Measurements from ENCODE around the gene TBC1D23. TPM values are rescaled to one million over a fixed set of nuclear protein-coding genes. Genes with fewer than 3 reads are reported as not detected.
"Not testable (repeated sequence)": the region's sequence is repeated elsewhere in the genome, so short reads cannot be mapped to it uniquely, and the experiment has no call there.

TBC1D23 gene
- total RNA-seq, 1 donor from 2014 or later: 43.6 TPM

GRCh38 chr3:100256731-100257151 lies 4.1 kb upstream of the TBC1D23 start:
- no peak for DNase-seq (ENCODE audit: low spot score)

GRCh38 chr3:100257586-100257985 lies 3.2 kb upstream of the TBC1D23 start:
- DNase-seq (ENCODE audit: low spot score): no peak

GRCh38 chr3:100260081-100260684 lies 609 bp upstream of the TBC1D23 start:
- DNase-seq (ENCODE audit: low spot score): peak; percentile 16

GRCh38 chr3:100261485-100261903 lies 702 bp downstream of the TBC1D23 start:
- no peak for DNase-seq (ENCODE audit: low spot score)

DNA sequence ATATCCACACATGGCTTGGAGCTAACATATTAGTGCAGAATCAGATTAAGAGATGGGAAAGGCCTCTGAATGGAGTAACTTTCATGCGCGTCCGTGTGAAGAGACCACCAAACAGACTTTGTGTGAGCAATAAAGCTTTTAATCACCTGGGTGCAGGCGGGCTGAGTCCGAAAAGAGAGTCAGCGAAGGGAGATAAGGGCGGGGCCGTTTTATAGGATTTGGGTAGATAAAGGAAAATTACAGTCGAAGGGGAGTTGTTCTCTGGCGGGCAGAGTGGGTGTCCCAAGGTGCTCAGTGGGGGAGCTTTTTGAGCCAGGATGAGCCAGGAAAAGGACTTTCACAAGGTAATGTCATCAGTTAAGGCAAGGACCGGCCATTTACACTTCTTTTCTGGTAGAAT lies 2.1 kb downstream of the TBC1D23 start:
- not testable (repeated sequence) for DNase-seq (ENCODE audit: low spot score)

- DNase-seq (ENCODE audit: low spot score): no peak
Measured at GRCh38 chr3:100263583-100263982, 2.8 kb downstream of the TBC1D23 start.

- no peak for DNase-seq (ENCODE audit: low spot score)
Measured at GRCh38 chr3:100264242-100264641, 3.5 kb downstream of the TBC1D23 start.

DNA sequence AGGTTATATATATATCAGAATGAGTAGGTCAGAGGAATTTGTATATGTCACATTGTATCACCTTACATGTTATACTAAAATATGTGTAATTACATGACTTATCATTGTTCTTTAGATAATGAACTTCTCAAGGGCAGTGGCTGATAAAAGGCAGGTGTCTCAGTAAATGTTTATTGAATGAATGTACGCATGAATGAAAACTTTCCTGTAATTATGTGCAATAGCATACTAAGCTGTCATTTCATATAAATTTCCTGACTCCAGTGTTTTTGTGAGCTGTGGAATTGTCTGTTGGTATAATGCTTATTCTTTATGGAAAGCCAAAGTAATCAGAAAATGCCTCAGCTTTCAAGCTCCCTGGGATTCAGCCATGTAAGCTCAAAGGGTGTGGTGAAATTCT lies 4.2 kb downstream of the TBC1D23 start:
- no peak for DNase-seq (ENCODE audit: low spot score)

GRCh38 chr3:100266531-100266930 lies 5.7 kb downstream of the TBC1D23 start:
- no peak for DNase-seq (ENCODE audit: low spot score)

DNA sequence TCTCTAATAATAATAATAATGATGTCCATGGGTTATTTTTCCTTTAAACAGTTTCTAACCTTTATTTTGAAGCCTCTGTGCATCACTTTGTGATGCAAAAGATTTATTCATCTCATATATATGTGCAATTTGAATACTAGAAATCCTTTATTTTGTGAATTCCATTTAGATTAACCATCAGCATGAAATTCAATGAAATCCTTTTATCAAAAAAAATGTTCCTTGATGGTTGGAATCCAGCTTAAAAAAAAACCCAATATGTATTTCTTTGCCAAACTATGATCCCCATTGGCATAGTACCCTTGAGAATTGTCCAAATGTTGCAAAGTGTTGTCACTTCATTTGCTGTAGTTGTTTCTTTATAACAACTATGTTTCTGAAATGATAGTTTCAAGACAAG lies 7.4 kb downstream of the TBC1D23 start:
- DNase-seq (ENCODE audit: low spot score): no peak

DNA sequence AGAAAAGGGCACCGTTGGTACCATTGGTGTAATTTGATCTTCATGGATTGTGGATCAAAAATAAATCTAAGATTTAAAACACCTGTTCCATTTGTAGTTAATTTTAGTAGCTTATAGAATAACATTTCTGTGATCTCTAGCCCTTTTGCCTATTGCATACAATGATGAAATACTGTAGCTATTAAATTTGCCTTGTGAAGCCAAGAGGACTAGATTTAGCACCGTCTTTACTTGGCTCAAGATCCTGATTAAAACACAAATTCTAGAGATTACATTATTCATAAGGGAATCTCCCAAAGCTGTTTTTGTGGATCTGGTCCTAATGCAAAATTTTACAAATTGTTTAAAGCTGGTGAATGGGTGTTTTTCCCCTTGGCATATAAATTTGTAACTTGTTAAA lies 8.2 kb downstream of the TBC1D23 start:
- DNase-seq (ENCODE audit: low spot score): no peak

DNA sequence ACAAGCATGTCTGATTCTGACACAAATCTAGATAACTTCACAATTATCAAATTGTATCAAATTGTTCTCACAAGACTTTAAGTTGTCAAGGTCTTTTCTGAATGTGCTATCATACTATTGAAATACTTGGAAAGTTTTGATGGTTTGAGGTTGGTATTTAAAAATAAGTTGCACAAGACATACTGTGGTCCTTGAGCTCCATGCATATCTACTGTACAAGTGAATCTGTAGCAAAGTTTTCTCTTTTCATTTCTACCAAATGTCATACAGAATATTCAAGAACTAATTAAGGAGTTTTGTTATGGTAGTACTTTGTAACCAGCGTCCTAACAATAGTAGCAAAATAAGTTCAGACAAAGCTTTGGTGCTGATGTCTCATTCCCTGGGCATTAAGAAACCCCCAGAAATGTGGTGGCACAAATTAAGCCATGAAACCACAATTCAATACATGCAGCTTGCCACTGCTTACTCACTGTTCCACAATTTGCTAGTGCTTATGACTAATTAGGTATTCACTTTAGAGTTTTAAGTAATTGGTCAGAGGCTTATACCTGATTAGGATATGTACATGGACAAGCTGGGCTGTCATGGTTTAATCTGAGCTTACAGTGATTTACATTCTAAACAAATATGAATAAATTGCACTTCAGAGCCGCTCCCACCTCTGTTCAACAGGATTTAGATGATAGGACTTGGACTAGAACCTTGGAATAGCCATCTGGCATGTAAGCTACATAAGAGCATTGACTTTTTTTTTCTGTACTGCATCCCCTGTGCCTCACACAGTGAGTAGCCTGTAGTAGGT lies 8.8 kb downstream of the TBC1D23 start:
- DNase-seq (ENCODE audit: low spot score): no peak

GRCh38 chr3:100270215-100270583 lies 9.4 kb downstream of the TBC1D23 start:
- no peak for DNase-seq (ENCODE audit: low spot score)

DNA sequence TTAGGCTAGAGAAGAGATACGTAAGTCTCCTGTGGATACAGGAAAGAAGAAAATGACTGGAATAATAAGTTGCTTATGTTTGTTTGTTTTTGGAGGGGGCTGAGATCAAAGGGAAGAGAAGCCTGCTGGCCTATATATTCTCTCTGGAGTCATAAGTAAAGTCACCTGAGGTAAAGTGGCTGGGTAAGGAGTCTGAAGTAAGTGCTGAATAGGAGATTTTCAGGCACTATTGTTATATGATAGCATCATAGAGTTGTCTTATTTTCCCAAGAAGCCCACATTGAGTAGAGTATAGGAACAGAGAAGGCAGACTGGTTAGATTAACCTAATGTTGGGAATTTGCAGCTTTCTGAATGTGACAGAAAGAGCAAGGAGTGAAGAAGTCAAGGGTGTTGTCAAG lies 10.7 kb downstream of the TBC1D23 start:
- DNase-seq (ENCODE audit: low spot score): no peak

DNA sequence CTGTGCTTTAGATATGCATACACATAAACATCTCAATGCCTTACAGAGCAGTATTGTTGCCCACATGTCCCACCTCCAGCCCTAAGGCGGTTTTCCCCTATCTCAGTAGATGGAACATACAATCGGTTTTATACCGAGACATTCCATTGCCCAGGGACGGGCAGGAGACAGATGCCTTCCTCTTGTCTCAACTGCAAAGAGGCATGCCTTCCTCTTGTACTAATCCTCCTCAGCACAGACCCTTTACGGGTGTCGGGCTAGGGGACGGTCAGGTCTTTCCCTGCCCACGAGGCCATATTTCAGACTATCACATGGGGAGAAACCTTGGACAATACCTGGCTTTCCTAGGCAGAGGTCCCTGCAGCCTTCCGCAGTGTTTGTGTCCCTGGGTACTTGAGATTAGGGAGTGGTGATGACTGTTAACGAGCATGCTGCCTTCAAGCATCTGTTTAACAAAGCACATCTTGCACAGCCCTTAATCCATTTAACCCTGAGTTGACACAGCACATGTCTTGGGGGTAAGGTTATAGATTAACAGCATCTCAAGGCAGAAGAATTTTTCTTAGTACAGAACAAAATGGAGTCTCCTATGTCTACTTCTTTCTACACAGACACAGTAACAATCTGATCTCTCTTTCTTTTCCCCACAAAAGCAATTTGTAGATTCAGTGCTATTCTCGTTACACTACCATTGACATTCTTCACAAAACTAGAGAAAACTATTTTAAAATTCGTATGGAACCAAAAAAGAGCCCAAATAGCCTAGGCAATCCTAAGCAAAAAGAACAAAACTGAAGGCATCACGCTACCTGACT lies 12.2 kb downstream of the TBC1D23 start:
- not testable (repeated sequence) for DNase-seq (ENCODE audit: low spot score)

GRCh38 chr3:100274361-100274760 lies 13.6 kb downstream of the TBC1D23 start:
- no peak for DNase-seq (ENCODE audit: low spot score)

GRCh38 chr3:100277255-100277800 lies 16.5 kb downstream of the TBC1D23 start:
- DNase-seq (ENCODE audit: low spot score): no peak

- DNase-seq (ENCODE audit: low spot score): no peak
Measured at GRCh38 chr3:100278910-100279309, 18.1 kb downstream of the TBC1D23 start.

DNA sequence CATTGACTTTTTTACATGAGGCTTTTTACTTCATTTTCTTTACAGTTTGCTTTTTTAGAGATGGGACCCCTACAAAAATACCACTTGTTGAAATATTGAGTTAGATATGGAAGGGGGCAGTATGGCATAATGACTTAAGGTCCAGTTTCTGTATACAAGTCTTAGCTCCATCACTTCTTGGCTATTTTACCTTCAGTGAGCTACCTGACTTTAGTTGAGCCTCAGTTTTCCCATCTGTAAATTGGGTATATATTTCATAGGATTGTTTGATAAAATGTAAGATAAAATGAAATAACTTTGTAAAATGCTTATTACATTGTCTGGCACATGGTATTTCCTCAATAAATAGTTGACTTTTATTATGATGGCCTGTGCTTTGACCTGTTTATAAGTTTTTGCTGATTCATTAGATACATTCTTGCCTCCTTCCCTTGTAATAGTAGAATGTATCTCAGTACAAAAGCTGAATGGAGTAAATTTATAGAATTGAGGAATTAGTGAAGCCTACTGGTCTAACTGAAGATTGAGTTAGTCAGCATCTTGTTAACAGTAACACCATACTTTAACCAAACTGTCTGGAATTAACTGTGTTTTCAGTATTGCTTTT lies 27.6 kb downstream of the TBC1D23 start:
- no peak for DNase-seq (ENCODE audit: low spot score)

DNA sequence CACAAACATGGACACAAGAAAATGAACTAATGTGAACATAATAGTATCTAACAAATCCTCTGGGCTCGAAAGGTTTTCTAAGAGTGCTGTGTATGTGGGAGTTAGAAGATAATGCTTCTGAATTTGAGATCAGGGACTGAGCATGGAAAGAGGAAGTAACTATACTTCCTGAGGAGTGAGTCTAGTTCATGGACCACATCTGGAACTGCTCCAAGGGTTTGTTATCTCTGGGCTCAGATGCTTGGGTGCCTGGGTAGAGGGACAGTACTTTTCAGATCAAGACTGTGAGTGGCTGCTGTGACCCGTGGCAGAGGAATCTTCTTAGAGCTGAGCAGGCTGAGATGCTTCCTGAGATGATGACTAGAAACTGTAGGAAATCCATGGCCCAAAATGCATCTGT lies 28.5 kb downstream of the TBC1D23 start:
- DNase-seq (ENCODE audit: low spot score): no peak

GRCh38 chr3:100295089-100295488 lies 34.3 kb downstream of the TBC1D23 start:
- no peak for DNase-seq (ENCODE audit: low spot score)

GRCh38 chr3:100297784-100298183 lies 37.0 kb downstream of the TBC1D23 start:
- no peak for DNase-seq (ENCODE audit: low spot score)
